SIG-M5 (cell line): Measurements from ENCODE around the gene AVP.
"Not testable (repeated sequence)": the region's sequence is repeated elsewhere in the genome, so short reads cannot be mapped to it uniquely, and the experiment has no call there.

Source experiments
- DNase-seq: peaks from one replicate; lab custom pipeline; 2025; lab: John Stamatoyannopoulos, UW

The AVP gene

DNA sequence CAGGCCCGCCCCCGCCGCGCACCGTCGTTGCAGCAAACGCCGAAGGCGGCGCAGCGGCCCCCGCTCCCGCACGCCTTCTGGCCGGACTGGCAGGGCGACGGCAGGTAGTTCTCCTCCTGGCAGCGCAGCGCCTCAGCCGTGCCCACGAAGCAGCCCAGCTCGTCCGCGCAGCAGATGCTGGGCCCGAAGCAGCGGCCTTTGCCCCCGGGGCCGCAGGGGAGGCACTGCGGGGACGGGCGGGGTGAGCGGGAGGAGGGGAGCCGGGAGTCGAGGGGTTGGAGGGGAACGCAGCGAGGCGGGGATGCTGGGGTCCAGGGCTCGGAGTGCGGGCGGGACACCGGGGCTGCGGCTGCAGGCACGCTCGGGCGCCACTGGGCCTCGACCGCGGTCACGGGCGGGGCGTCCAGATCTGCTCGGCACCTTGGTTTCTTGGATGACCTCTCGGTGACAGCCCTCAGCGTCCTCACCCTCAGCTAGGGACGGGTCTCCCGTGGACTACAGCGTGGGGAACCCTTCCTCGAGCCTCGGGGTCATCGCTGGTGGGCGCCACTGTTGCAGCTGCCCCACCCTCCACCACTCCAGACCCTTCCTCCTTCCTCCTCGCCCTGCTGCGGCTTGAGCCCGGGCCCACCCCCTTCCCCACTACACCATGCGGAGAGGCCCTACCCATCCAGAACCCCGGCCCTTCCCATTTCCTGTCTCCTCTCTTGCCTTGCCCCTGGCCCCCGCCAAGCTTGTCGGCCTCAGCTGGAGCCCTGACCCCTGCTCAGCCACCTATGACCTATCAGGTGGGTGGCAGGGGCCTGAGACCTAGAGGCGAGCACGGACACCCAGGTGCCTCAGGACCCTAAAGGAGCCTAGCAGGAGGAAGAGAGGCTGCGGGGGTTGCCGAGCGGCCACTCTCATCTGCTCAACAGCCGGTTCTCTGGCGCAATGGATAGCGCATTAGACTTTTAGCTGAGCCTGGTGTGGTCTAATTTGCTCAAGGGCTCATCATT, 1.3 kb downstream of the AVP start:
- DNase-seq = no peak

DNA sequence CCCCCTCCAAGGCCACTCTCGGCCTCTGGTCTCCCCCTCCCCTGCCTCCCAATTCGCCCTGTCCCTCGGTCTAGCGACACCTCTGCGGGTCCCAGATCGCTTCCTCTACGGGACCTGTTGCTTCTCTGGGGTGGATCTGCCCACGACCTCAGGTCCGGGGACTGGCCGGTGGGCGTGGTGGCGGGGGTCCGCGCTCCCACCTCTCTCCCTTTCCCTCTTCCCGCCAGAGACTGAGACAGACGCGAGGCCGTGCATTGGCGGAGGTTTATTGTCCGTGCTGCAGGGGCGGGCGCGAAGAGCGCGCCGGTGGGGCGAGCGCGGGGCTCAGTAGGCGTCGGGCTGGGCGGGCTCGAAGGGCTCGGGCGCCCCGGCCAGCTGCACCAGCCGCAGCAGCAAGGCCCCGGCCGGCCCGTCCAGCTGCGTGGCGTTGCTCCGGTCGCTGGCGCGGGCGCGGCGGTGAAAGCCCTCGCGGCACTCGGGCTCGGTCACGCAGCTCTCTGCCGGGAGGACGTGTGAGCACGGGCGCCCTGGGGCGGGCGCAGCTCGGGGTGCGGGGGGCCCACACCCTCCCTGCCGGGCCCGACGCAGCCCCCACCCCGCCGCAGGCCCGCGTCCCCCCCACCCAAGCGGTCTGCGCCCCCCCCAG, 2.1 kb downstream of the AVP start:
- no peak for DNase-seq

DNA sequence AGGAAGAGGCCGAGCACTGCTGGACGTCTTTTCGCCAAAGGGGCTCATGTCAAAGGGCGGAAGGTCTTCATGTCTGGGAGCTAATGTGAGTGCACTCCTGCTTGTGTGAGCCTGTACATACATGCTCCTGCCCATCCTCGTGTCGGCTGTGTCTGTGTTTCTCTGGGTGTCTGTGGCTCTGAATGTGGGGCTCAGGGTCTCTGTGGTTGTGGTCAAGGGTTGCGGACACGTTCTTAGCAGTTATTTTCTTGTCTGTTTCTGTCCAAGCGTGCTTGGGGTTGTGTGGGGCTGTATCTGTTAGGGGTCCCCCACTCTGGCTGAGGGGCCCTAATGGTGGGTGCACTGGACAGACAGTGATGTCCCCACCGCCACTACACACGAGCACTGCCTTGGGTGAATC, 2.9 kb downstream of the AVP start:
- no peak for DNase-seq

DNA sequence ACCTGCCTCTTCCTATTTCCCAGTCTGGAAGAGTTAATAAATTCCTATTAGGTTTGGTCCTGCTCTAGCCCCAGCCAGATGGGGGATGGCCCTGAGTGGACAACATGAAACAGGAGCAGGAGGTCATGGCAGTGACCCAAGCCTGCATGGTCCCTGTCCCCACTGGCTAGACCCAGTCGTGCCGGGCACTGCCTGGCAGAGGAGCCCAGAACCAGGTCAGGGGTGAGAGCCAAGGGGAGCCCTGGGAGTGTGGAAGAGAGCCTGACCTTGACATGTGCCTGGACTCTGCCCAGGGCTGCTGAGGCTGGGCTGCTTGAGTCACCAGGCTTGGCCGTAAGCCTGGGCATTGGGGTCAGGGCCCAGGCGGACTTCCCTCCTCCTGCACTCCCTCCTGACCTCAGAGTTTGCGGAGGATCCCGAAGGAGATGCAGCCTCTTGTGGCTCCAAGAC, 3.6 kb downstream of the AVP start:
- no peak for DNase-seq

DNA sequence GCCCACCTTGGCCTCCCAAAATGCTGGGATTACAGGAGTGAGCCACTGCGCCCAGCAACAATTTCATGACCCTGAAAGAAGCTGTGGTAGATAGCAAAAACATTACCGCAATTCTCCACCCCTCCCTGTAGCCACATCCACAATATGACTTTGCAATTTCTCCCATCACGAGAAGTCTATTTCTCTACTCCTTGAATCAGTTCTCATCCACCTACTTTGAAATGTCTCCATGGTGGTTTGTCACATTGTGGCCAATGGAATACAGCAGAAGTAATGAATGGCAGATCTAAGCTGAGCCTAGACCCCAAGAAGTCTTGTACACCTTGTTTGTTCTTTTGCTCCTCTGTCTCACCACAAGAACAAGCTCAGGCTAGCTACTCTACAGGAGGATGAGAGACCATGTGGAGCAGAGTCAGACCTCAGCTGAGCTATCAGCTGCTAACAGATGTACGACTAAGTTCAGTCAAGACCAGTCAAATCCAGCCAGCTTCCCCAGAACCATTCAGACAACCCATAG, 6.8 kb downstream of the AVP start:
- no peak for DNase-seq

DNA sequence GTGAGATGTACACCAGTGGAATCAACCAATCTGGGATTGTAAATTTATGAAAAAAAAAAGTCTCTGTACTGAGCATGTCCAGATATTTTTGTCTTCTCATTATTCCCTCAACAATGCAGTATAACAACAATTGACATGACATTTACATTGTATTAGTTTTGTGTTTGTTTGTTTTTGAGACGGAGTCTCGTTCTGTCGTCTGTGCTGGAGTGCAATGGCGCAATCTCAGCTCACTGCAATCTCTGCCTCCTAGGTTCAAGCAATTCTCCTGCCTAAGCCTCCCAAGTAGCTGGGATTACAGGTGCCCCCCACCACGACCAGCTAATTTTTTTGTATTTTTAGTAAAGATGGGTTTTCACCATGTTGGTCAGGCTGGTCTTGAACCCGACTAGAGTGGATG, 9.2 kb downstream of the AVP start:
- not testable (repeated sequence) for DNase-seq

DNA sequence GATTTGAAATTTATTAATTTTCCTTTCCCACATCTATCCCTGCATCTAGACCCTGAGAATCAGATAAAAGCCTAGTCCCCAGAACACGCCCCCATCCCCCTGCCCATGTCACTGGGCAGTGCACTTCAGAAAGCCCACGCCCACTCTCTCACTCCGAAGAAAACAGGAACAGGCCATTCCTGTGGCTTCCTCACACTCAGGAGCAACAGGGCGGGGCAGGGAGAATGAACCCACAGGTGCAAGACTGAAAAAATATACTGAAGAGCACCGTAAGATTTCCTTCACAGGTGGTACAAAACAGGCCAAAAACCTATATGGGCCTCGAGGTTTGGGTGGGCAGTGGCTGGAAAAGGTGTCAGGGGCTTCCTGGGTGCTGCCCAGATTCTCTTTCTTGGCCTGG, 9.7 kb downstream of the AVP start:
- no peak for DNase-seq

DNA sequence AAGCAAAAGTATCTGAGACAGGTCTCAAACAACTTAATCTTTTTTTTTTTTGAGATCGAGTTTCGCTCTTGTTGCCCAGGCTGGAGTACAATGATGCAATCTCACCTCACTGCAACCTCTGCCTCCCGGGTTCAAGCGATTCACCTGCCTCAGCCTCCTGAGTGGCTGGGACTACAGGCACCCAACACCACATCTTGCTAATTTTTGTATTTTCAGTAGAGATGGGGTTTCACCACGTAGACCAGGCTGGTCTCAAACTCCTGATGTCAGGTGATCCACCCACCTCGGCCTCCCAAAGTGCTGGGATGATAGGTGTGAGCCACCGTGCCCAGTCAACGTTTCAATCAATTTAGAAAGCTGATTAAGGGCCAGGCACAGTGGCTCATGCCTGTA, 11.3 kb downstream of the AVP start:
- not testable (repeated sequence) for DNase-seq

DNA sequence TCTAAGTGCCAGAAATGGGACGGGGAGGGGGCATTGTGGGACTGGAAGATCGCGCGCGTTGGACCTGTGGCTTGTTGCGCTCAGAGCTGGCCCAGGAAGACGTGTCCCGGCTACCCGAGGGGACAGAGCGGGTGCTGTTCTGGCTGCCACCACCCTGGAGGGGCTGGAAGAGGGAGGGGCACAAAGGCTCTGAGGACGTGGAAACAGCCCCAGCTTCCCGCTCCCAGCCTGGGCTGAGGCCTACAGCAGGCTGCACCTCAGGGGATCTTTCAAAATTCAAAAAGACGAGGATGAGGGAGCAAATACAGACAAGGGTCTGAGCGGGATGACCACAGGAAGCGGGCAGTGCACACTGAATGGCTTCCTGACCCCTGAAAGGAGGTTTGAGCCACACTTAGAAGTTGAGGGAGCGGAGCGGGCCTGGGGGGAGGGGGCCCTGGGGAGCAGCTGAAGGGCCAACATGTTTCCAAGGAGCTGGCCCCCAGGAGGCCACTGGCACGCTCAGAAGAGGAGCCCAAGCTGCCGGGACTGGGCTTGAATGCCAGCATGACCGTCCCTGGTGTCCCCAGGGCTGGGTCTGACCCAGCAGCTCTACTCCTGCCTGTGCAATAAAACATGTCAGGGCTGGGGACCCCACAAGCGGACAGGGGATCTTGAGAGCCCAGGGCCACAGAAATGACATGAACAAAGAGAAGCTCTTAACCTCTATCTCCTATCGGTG, 11.8 kb downstream of the AVP start:
- DNase-seq = no peak

DNA sequence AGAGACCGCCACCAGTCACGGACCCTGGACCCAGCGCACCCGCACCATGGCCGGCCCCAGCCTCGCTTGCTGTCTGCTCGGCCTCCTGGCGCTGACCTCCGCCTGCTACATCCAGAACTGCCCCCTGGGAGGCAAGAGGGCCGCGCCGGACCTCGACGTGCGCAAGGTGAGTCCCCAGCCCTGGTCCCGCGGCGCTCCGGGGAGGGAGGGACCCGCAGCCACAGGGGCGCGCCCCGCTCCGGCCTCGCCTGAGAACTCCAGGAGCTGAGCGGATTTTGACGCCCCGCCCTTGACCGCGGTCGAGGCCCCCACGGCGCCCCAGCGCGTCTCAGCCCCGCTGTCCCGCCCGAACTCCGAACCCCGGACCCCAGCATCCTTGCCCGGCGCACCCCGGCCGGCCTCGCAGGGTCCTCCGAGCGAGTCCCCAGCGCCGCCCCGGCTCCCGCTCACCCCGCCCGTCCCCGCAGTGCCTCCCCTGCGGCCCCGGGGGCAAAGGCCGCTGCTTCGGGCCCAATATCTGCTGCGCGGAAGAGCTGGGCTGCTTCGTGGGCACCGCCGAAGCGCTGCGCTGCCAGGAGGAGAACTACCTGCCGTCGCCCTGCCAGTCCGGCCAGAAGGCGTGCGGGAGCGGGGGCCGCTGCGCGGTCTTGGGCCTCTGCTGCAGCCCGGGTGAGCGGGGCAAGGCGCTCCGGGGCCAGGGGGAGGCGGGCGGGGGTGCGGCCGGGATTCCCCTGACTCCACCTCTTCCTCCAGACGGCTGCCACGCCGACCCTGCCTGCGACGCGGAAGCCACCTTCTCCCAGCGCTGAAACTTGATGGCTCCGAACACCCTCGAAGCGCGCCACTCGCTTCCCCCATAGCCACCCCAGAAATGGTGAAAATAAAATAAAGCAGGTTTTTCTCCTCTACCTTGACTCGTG, 12.7 kb downstream of the AVP start, which contains the start of gene OXT:
Gene OXT, plus strand, starts transcription at position 11 of the 920 bp plus-strand sequence. Its CDS starts 36 bp downstream, at position 47.
- no peak for DNase-seq

DNA sequence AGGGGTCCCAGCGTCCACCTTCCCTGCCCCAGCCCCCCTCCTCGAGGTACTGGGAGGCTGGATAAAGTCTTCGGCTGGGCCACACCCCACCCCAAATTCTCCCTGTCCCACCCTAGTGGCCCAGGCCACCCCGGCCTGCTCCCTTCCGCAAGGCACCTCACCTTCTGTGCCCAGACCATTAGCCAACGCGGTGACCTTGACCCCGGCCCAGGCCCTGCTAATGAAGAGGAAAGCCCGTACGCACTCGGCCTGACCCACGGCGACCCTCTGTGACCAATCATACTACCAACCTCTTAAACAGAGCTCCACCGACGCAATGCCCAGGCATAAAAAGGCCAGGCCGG, 13.3 kb downstream of the AVP start:
- DNase-seq = no peak

DNA sequence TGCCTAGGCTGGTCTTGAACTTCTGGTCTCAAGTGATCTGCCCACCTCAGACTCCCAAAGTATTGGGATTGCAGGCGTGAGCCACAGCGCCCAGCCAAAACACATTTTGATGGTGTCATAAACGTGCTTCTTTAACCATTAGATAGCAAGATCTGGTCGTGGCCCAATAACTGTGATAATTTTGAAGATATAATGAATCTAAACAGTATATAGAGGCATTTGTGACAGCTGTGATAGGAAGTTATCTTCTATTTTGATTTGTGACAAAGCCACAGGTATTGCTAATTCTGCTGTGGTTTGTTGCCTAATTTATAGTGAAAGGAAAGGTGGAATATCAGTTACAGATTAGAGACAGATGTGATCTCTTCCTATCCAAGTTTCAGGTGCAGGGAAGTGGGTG, 13.8 kb downstream of the AVP start:
- no peak for DNase-seq

DNA sequence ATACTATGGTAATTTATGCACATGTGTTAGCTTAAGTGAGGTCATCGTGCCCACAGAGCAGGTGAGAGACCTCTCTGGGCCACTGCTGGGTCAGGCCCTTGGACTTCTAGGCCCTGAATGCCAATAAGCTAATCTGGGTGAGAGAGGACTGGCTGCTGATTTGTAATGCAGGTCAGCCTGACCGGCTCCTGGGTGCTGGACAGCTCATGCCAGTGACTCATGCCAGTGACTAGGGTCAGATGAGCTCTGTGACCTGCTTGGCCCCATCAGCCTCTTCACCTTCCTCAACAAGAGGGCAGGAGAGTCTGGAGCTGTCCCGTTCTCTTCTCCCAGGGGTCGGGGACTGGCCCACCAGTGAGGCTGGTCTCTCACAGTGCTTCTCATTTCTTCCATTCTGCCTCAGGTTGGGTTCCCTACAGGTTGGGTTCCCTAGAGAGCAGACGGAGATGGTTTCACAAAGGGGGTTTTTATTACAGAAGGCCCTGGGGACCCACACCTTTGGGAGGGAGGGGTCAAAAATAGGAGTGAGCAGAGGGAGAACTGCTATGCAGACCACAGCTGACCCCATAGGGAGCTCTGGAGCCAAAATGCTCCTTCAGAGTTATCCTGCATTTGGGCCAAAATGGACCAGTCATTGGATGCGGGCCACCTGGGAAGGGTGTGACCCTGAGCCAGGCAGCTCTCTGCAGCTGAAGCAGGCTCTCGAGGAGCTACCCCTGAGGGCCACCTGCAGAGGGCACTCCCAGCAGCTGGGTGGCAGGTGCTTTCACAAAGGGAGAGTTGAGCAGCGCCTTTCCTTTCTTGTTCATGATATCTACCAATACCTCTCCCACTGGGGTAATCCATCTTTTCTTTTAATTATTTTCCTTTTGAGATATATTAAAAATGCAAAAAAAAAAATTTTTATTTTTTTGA, 15.3 kb downstream of the AVP start:
- DNase-seq = no peak

DNA sequence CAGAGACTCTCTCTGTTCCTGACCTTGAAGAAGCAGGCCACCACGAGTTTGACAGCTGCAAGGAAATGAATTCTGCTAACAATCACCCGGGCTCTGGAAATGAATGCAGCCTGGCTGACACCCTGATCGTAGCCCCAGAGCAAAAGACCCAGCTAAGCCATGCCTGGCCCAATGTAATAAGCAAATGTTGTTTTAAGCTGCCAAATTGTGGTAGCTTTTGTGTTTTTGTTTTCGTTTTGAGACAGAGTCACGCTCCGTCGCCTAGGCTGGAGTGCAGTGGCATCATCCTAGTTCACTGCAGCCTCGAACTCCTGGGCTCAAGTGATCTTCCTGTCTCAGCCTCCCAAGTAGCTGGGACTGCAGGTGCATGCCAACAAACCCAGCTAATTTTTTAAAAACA, 16.4 kb downstream of the AVP start:
- DNase-seq = no peak

DNA sequence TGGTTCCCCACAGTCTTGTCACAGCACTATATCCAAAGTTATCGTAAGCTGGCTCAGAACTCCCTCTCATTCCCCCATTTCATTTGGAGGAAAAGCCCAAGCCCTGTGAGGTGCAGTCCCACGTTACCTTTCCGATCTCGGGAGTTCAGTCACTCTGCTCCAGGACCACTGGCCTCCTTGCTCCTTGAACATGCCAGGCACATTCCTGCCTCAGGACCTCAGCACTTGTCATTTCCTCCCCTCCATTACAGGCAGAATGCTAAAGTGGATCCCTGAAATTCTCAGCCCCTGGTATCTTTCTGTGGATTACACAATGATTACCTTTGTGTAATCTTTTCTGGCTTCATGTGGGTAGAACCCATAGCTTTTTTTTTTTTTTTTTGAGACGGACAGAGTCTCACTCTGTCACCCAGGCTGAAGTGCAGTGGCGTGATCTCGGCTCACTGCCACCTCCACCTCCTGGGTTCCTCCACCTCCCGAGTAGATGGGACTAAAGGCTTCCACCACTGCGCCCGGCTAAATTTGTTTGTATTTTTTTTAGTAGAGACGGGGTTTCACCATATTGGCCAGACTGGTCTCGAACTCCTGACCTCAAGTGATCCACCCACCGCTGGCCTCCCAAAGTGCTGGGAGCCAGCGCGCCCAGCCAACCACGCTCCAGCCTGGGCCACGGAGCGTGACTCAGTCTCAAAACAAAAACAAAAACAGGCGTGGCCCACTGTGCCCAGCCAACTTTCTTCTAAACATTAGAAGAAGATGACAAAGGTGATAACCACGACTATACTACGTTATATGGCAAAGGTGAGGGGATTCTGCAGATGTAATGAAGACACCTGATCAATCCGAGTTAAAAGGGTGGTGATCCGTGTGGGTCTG, 17.1 kb downstream of the AVP start:
- DNase-seq = no peak

DNA sequence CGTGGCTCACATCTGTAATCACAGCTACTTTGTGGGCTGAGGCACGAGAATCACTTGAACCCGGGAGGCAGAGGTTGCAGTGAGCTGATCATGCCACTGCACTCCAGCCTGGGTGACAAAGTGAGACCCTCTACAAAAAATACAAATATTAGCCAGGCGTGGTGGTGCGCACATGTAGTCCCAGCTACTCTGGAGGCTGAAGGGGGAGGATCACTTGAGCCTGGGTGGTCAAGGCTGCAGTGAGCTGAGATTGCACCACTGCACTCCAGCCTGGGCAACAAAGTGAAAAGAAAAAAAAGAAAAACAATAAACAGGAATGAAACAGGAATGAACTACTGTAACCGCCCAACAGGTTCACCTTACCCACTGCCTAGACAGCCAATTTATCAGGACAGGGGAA, 20.4 kb downstream of the AVP start:
- DNase-seq = not testable (repeated sequence)

DNA sequence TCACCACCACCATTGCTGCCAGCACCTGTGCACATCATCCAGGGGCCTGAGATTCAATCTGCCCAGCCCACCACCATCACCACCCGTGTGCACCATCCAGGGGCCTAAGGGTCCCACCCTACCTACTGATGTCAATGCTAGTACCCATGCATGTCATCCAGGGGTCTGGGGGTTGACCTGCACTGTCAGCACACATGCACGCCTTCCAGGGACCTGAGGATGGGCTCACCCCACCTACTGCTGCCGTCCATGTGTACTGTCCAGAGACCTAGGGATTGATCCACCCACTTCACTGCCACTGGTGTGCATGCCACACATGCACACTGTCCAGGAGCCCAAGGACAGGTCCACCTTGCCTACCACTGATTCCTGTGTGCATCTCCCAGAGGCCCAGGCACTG, 25.0 kb downstream of the AVP start:
- no peak for DNase-seq

DNA sequence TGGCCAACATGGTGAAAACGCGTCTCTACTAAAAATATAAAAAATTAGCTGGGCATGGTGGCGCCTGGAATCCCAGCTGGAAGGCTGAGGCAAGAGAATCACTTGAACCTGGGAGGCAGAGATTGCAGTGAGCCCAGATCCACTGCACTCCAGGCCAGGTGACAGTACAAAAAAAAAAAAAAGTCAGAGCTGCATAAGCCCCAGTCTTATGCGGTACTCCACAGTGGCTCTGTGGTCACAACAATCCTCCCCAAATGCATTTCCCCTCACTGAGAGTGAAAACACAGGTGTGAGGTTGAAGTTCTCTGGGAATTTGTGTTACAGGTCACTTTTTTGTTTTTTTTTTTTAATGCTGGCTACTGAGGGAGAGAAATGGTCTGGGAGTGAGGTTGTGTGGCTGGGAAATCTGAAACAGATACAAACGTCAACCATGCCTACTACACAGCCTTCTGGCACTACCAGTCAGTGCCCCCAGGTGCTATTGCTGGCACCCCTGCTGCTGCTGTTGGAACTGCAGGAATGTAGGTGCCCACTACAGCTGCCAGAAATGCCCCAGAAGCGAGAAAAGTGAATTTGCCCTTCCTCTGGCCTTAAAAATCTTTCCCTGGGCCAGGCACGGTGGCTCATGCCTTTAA, 33.0 kb downstream of the AVP start:
- DNase-seq = no peak
